Liver (tissue), 9 donors: Measurements from ENCODE around the gene C14orf180. TPM values are rescaled to one million over a fixed set of nuclear protein-coding genes. Genes with fewer than 3 reads are reported as not detected.

Experiments
- DNase-seq: peaks from one replicate; pipeline ENCODE4 v3.0.0-alpha.2; 2017; ENCODE audit warnings: low spot score
- H3K27ac ChIP-seq, 2 donors: one replicate each; pipeline ENCODE4 v1.7.0; 2013; ENCODE audit warnings: inconsistent platforms in 2 of 2, low read length in 2 of 2, control low read depth in 1 of 2, low read depth in 1 of 2, mild to moderate bottlenecking in 1 of 2
- H3K27me3 ChIP-seq, 4 donors: one replicate each; pipeline versions ENCODE4 v1.6.1 to v1.7.0; 2013; ENCODE audit warnings: low read length in 3 of 4, inconsistent platforms in 1 of 4, mild to moderate bottlenecking in 1 of 4, moderate library complexity in 1 of 4; ENCODE audit not compliant: control insufficient read depth in 4 of 4, insufficient read depth in 4 of 4
- H3K36me3 ChIP-seq, 4 donors: one replicate each; pipeline versions ENCODE4 v1.6.1 to v1.7.0; 2013; ENCODE audit warnings: low read length in 3 of 4, mild to moderate bottlenecking in 3 of 4, low read depth in 1 of 4, moderate library complexity in 1 of 4; ENCODE audit not compliant: control insufficient read depth in 4 of 4, insufficient read depth in 3 of 4
- H3K4me1 ChIP-seq, 4 donors: one replicate each; pipeline versions ENCODE4 v1.6.1 to v1.7.0; 2013; ENCODE audit warnings: low read length in 3 of 4, mild to moderate bottlenecking in 3 of 4, moderate library complexity in 1 of 4; ENCODE audit not compliant: control insufficient read depth in 4 of 4, insufficient read depth in 4 of 4
- H3K4me3 ChIP-seq, 3 donors: one replicate each; pipeline versions ENCODE4 v1.6.1 to v1.7.0; 2013; ENCODE audit warnings: low read length in 3 of 3, control low read depth in 1 of 3, low read depth in 1 of 3, mild to moderate bottlenecking in 1 of 3
- H3K9ac ChIP-seq, 2 donors: one replicate each; pipeline ENCODE4 v1.7.0; 2013; ENCODE audit warnings: low read length in 2 of 2, mild to moderate bottlenecking in 2 of 2, moderate library complexity in 2 of 2, control low read depth in 1 of 2, low read depth in 1 of 2
- H3K9me3 ChIP-seq, 4 donors: one replicate each; pipeline versions ENCODE4 v1.6.1 to v1.7.0; 2013; ENCODE audit warnings: low read length in 3 of 4; ENCODE audit not compliant: control insufficient read depth in 4 of 4
- ATF3 ChIP-seq: IDR thresholded peaks from 2 replicates; pipeline ENCODE4 v1.6.1; 2016; ENCODE audit warnings: antibody characterized with exemption
- CTCF ChIP-seq: fragments of 150-350 bp; IDR thresholded peaks from 2 replicates; pipeline ENCODE4 v1.5.1; 2017; ENCODE audit warnings: improper control_type of control experiment, low read depth, low read length; ENCODE audit not compliant: missing input control
- EGR1 ChIP-seq, 2 donors: IDR thresholded peaks; 2 replicates each; pipeline ENCODE4 v1.6.1; 2016 to 2018; ENCODE audit warnings: antibody characterized with exemption in 2 of 2, low read depth in 2 of 2
- FOXA1 ChIP-seq: IDR thresholded peaks from 2 replicates; pipeline ENCODE4 v1.6.1; 2016; ENCODE audit warnings: antibody characterized with exemption
- FOXA2 ChIP-seq: IDR thresholded peaks from 2 replicates; pipeline ENCODE4 v1.6.1; 2016; ENCODE audit warnings: antibody characterized with exemption
- GABPA ChIP-seq, 2 donors: IDR thresholded peaks in 1 of 2; conservative IDR thresholded peaks in 1 of 2; 2 replicates each; pipeline ENCODE4 v1.6.1; 2016; ENCODE audit warnings: antibody characterized with exemption in 2 of 2, mild to moderate bottlenecking in 1 of 2, moderate library complexity in 1 of 2
- HNF4A ChIP-seq, 2 donors: conservative IDR thresholded peaks; 2 replicates each; pipeline ENCODE4 v1.6.1; 2016; ENCODE audit warnings: antibody characterized with exemption in 2 of 2, mild to moderate bottlenecking in 2 of 2
- HNF4G ChIP-seq: IDR thresholded peaks from 2 replicates; pipeline ENCODE4 v1.6.1; 2016; ENCODE audit warnings: antibody characterized with exemption
- JUND ChIP-seq, 2 donors: IDR thresholded peaks; 2 replicates each; pipeline ENCODE4 v1.6.1; 2016; ENCODE audit warnings: antibody characterized with exemption in 2 of 2
- MAX ChIP-seq: IDR thresholded peaks from 2 replicates; pipeline ENCODE4 v1.6.1; 2016; ENCODE audit warnings: antibody characterized with exemption
- NR2F2 ChIP-seq: IDR thresholded peaks from 2 replicates; pipeline ENCODE4 v1.6.1; 2016; ENCODE audit warnings: antibody characterized with exemption
- RAD21 ChIP-seq, 2 donors: IDR thresholded peaks; 2 replicates each; pipeline ENCODE4 v1.6.1; 2016; ENCODE audit warnings: antibody characterized with exemption in 2 of 2, mild to moderate bottlenecking in 2 of 2
- REST ChIP-seq: IDR thresholded peaks from 2 replicates; pipeline ENCODE4 v1.6.1; 2016; ENCODE audit warnings: antibody characterized with exemption, mild to moderate bottlenecking
- RXRA ChIP-seq, 2 donors: IDR thresholded peaks; 2 replicates each; pipeline ENCODE4 v1.6.1; 2017 to 2018; ENCODE audit warnings: antibody characterized with exemption in 2 of 2, mild to moderate bottlenecking in 1 of 2
- SP1 ChIP-seq: IDR thresholded peaks from 2 replicates; pipeline ENCODE4 v1.6.1; 2018; ENCODE audit warnings: antibody characterized with exemption, mild to moderate bottlenecking
- TAF1 ChIP-seq: conservative IDR thresholded peaks from 2 replicates; pipeline ENCODE4 v1.6.1; 2016; ENCODE audit warnings: antibody characterized with exemption, mild to moderate bottlenecking
- YY1 ChIP-seq: IDR thresholded peaks from 2 replicates; pipeline ENCODE4 v1.6.1; 2016; ENCODE audit warnings: antibody characterized with exemption, mild to moderate bottlenecking
- ZBTB33 ChIP-seq: IDR thresholded peaks from 2 replicates; pipeline ENCODE4 v1.6.1; 2016; ENCODE audit warnings: antibody characterized with exemption
- WGBS: extraction: QIAGEN DNeasy Blood & Tissue Kit; methylation state at CpG from one replicate; pipeline ENCODE4 v1.1.7; 2013; 5-methylcytosine and 5-hydroxymethylcytosine counted together
- polyA plus RNA-seq, 2 donors: library from polyadenylated mRNA; stranded (reverse) in 1 of 2; unstranded in 1 of 2; fragments of 200-250 nt in 1 of 2; fragments of >200 nt in 1 of 2; fragmentation: Nextera tagmentation in 1 of 2; extraction: Ambion mirVana in 1 of 2; gene quantifications; one replicate each; pipeline versions ENCODE4 v1.2.1 to v1.2.3, GENCODE V29; 2013 to 2015
- total RNA-seq, 2 donors: library from RNA; depleted of rRNA; stranded (reverse); fragments of >200 nt; gene quantifications; one replicate each; pipeline ENCODE4 v1.2.3, GENCODE V29; 2014
- donor health status: healthy.
- donor health status: healthy.
- donor health status: healthy.
- donor health status: healthy.
- donor health status: healthy.

The C14orf180 gene
- total and polyA plus RNA-seq, 4 donors: 0.09 to 4.0 (median 2.9) TPM

- Histone ChIP-seq H3K4me3 (no peak overlapping the region), H3K9ac (no peak overlapping the region), H3K9me3 (no peaks in the 10 kb centered on the region), H3K36me3 (no peaks in the 10 kb centered on the region), H3K27ac (no peak overlapping the region), H3K27me3 (peaks cover 0 to 14% (median 2%) of the 10 kb centered on the region in 4 donors), H3K4me1 (no peaks in the 10 kb centered on the region)
- DNase-seq: no peak
- WGBS: 79% methylated on average over 18 of the region's 18 CpGs
- no peak for TF ChIP-seq TAF1
- TF ChIP-seq YY1: no peak
- TF ChIP-seq CTCF: no peak
- TF ChIP-seq NR2F2: no peak
Observed at GRCh38 chr14:104547310-104547997, 32.1 kb upstream of the C14orf180 start.

GRCh38 chr14:104547998-104548700 lies 31.4 kb upstream of the C14orf180 start:
- Histone ChIP-seq H3K36me3 (no peaks in the 10 kb centered on the region), H3K27me3 (peaks cover 0 to 14% (median 3%) of the 10 kb centered on the region in 4 donors), H3K9me3 (no peaks in the 10 kb centered on the region), H3K9ac (no peak overlapping the region), H3K4me1 (no peaks in the 10 kb centered on the region), H3K27ac (no peak overlapping the region), H3K4me3 (no peak overlapping the region)
- no peak for TF ChIP-seq NR2F2
- no peak for TF ChIP-seq HNF4A (conservative IDR thresholded peaks at IDR 0.05)
- TF ChIP-seq RAD21 (IDR thresholded peaks at IDR 0.05): no peak
- TF ChIP-seq FOXA2: no peak
- no peak for TF ChIP-seq YY1
- no peak for TF ChIP-seq JUND (IDR thresholded peaks at IDR 0.05)
- TF ChIP-seq MAX: no peak
- no peak for TF ChIP-seq TAF1
- TF ChIP-seq ATF3: no peak
- TF ChIP-seq HNF4G: no peak
- no peak for TF ChIP-seq SP1
- TF ChIP-seq CTCF: no peak
- no peak for TF ChIP-seq REST
- no peak for TF ChIP-seq GABPA (IDR thresholded peaks at IDR 0.05 in 1 of 2, conservative IDR thresholded peaks at IDR 0.05 in 1 of 2)
- no peak for TF ChIP-seq ZBTB33
- TF ChIP-seq FOXA1: no peak
- no peak for TF ChIP-seq EGR1 (IDR thresholded peaks at IDR 0.05; ENCODE audit: low read depth in 2 of 2)
- no peak for TF ChIP-seq RXRA (IDR thresholded peaks at IDR 0.05)
- 78% methylated on average over 14 of the region's 14 CpGs for WGBS
- DNase-seq: no peak
